Osteoblast (primary cell): ENCODE data around the gene CACNA2D1. TPM values are rescaled to one million over a fixed set of nuclear protein-coding genes. Genes with fewer than 3 reads are reported as not detected.

ENCODE experiments used
- DNase-seq: peaks from one replicate; pipeline ENCODE4 v3.0.0; 2011; ENCODE audit warnings: low spot score, mixed read lengths; ENCODE audit not compliant: insufficient read length; ENCODE audit errors: missing footprints
- H2AFZ ChIP-seq: 2 replicates; pipeline ENCODE4 v1.6.0; 2011; ENCODE audit warnings: mild to moderate bottlenecking, low read length
- H3K27ac ChIP-seq: 2 replicates; pipeline ENCODE4 v1.5.1; 2011; ENCODE audit warnings: mild to moderate bottlenecking, low read depth, low read length, moderate library complexity
- H3K27me3 ChIP-seq: 2 replicates; pipeline ENCODE4 v1.6.0; 2012; ENCODE audit warnings: mild to moderate bottlenecking, control low read depth, inconsistent platforms, low read length, moderate library complexity; ENCODE audit not compliant: insufficient read depth
- H3K36me3 ChIP-seq: 2 replicates; pipeline ENCODE4 v1.5.1; 2011; ENCODE audit warnings: mild to moderate bottlenecking, low read length, control low read depth, moderate library complexity; ENCODE audit not compliant: insufficient read depth
- H3K4me1 ChIP-seq: 2 replicates; pipeline ENCODE4 v1.5.1; 2011; ENCODE audit warnings: mild to moderate bottlenecking, low read length, control low read depth, moderate library complexity; ENCODE audit not compliant: insufficient read depth
- H3K4me2 ChIP-seq: 2 replicates; pipeline ENCODE4 v1.6.0; 2011; ENCODE audit warnings: mild to moderate bottlenecking, low read length; ENCODE audit not compliant: insufficient read depth
- H3K4me3 ChIP-seq: fragments of 200-600 bp; sonication (generic); 3 replicates; pipeline ENCODE4 v1.5.1; 2012; ENCODE audit warnings: mild to moderate bottlenecking, low read length, inconsistent platforms; ENCODE audit not compliant: insufficient read depth
- H3K79me2 ChIP-seq: 2 replicates; pipeline ENCODE4 v1.6.0; 2012; ENCODE audit warnings: mild to moderate bottlenecking, low read length, control low read depth, inconsistent platforms; ENCODE audit not compliant: insufficient read depth
- H3K9me3 ChIP-seq: 2 replicates; pipeline ENCODE4 v1.5.1; 2011; ENCODE audit warnings: low read depth, low read length, control low read depth
- H4K20me1 ChIP-seq: 2 replicates; pipeline ENCODE4 v1.6.0; 2012; ENCODE audit warnings: mild to moderate bottlenecking, low read length, control low read depth; ENCODE audit not compliant: insufficient read depth
- total RNA-seq: library from RNA; depleted of rRNA; stranded (reverse); fragments of >200 nt; gene quantifications from 2 replicates; pipeline ENCODE4 v1.2.3, GENCODE V29; 2012
- TF ChIP-seq, protein P1 (sequence below): IDR thresholded peaks from 2 replicates; pipeline ENCODE4 v1.5.1; 2011; ENCODE audit warnings: mild to moderate bottlenecking, low read depth, low read length, moderate library complexity; ENCODE audit errors: extremely low read depth

The CACNA2D1 gene
- total RNA-seq, 1 donor: 145 TPM

DNA sequence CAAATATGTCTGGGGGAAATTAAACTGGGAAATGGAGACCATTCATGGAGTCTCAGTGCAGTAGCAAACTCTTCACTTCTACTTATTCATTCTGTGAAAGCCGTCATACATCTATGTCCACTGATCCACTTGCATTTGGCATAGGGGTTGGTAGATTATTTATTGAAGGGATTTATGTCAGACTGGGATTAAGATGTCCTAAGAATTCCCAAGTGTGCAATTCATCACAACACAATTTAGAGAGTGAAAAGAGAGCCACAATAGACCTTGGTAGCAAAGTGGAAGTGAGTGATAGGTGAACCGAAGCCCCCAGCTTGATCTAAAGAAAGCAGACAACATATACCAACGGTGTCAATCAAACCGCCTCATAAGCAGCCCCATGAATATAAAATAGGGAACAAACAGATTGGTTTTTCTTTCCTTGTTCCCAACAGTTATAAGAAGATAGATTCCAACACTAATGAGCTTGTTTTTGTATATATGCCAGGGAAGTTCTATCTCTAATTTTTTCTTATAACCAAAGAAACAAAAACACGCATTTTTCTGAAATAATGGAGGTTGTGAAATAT lies 234.3 kb downstream of the CACNA2D1 start:
- no peak overlapping the region for H3K4me3 ChIP-seq
- H3K36me3 ChIP-seq: no peaks in the 10 kb centered on the region
- no peak overlapping the region for H2AFZ ChIP-seq
- no peak overlapping the region for H3K27ac ChIP-seq
- DNase-seq: no peak
- no peak overlapping the region for H3K4me2 ChIP-seq
- no peaks in the 10 kb centered on the region for H3K27me3 ChIP-seq
- H4K20me1 ChIP-seq: peaks cover 6% of the 10 kb centered on the region
- peaks cover 10% of the 10 kb centered on the region for H3K4me1 ChIP-seq
- no peaks in the 10 kb centered on the region for H3K79me2 ChIP-seq
- H3K9me3 ChIP-seq: no peaks in the 10 kb centered on the region
- TF ChIP-seq, protein P1, sequence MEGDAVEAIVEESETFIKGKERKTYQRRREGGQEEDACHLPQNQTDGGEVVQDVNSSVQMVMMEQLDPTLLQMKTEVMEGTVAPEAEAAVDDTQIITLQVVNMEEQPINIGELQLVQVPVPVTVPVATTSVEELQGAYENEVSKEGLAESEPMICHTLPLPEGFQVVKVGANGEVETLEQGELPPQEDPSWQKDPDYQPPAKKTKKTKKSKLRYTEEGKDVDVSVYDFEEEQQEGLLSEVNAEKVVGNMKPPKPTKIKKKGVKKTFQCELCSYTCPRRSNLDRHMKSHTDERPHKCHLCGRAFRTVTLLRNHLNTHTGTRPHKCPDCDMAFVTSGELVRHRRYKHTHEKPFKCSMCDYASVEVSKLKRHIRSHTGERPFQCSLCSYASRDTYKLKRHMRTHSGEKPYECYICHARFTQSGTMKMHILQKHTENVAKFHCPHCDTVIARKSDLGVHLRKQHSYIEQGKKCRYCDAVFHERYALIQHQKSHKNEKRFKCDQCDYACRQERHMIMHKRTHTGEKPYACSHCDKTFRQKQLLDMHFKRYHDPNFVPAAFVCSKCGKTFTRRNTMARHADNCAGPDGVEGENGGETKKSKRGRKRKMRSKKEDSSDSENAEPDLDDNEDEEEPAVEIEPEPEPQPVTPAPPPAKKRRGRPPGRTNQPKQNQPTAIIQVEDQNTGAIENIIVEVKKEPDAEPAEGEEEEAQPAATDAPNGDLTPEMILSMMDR: no peak

DNA sequence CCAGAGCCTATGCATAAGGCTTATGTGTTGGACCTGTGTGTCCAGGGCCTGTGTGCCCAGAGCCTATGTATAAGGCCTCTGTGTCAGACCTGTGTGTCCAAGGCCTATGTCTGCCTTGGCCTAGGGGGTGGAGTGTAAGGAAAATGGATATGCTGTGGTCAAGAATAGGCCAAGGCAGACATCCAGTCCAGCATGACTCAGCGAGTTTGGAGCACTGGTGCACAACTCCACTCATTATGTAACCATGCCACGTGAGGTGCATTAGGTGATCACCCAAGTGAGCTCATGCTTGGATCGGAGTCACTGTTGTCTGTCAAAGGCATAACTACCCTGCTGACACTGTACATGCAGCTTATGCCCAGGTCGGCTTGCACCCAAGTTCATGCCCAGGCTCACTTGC lies 238.9 kb downstream of the CACNA2D1 start:
- peaks cover 10% of the 10 kb centered on the region for H3K4me1 ChIP-seq
- peaks cover 7% of the 10 kb centered on the region for H3K79me2 ChIP-seq
- DNase-seq: peak; percentile 45
- TF ChIP-seq, protein P1: no peak
- H3K9me3 ChIP-seq: no peaks in the 10 kb centered on the region
- H2AFZ ChIP-seq: no peak overlapping the region
- no peak overlapping the region for H3K4me3 ChIP-seq
- H4K20me1 ChIP-seq: peaks cover 12% of the 10 kb centered on the region
- H3K36me3 ChIP-seq: peaks cover 9% of the 10 kb centered on the region
- H3K27me3 ChIP-seq: no peaks in the 10 kb centered on the region
- H3K4me2 ChIP-seq: no peak overlapping the region
- peak overlapping the region; percentile 68 for H3K27ac ChIP-seq

DNA sequence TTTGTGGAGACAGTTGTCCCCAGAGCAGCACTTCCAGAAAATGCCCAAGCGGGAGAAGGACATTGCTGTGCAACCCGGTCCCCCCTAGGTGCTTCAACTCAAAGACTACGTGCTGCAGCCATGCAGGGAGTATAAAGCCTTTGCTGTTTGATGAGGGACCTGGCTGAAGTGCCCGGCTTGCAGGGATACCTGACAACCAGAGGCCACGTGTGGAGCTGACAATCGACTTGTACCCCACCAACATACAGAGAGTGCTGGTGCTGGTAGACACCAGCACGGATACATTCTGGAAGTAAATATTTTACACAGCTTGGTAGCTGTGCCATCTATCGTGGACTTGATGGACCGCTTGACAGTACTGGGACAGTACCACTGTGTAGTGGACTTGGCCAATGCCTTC lies 240.6 kb downstream of the CACNA2D1 start:
- Histone ChIP-seq H3K4me1 (peaks cover 10% of the 10 kb centered on the region), H4K20me1 (peaks cover 17% of the 10 kb centered on the region), H3K4me3 (no peak overlapping the region), H3K27ac (no peak overlapping the region), H3K79me2 (peaks cover 13% of the 10 kb centered on the region), H2AFZ (no peak overlapping the region), H3K36me3 (peaks cover 9% of the 10 kb centered on the region), H3K4me2 (no peak overlapping the region), H3K9me3 (no peaks in the 10 kb centered on the region), H3K27me3 (no peaks in the 10 kb centered on the region)
- no peak for DNase-seq
- TF ChIP-seq, protein P1: no peak

DNA sequence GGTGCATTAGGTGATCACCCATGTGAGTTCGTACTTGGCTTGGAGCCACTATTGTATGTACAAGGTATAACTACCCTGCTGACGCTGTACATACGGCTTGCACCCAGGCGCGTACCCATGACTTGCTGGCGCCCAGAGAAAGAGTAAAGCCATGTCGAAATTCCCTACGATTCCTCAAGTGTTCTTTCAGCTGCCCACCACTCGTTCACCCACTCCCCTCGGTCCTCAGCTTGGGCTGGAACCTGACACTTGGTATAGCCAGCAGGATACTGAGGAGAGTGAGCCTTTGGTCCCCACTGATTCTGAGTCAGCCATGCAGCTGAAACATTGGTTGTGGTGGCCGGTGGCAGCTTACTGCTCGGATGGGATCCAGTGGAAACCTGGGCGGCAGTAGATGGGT lies 241.5 kb downstream of the CACNA2D1 start:
- H3K27ac ChIP-seq: no peak overlapping the region
- peaks cover 13% of the 10 kb centered on the region for H3K79me2 ChIP-seq
- peaks cover 17% of the 10 kb centered on the region for H4K20me1 ChIP-seq
- DNase-seq: no peak
- H3K4me3 ChIP-seq: no peak overlapping the region
- H3K27me3 ChIP-seq: no peaks in the 10 kb centered on the region
- H3K36me3 ChIP-seq: peaks cover 9% of the 10 kb centered on the region
- H3K4me1 ChIP-seq: peaks cover 10% of the 10 kb centered on the region
- no peak overlapping the region for H3K4me2 ChIP-seq
- TF ChIP-seq, protein P1: no peak
- H2AFZ ChIP-seq: no peak overlapping the region
- H3K9me3 ChIP-seq: no peaks in the 10 kb centered on the region
